Suprapubic skin (tissue), 4 donors: Measurements from ENCODE around the gene TNS2. TPM values are rescaled to one million over a fixed set of nuclear protein-coding genes. Genes with fewer than 3 reads are reported as not detected.
A peak's percentile ranks its signal among the peaks of the same experiment; 100 is the strongest.

ENCODE experiments used
- DNase-seq, 2 donors: peaks; one replicate each; pipeline ENCODE4 v3.0.0-alpha.2; 2019; ENCODE audit warnings: low spot score in 2 of 2
- H3K27ac ChIP-seq: fragments of 200-600 bp; sonication (generic); one replicate; pipeline ENCODE4 v1.5.1; 2019
- H3K27me3 ChIP-seq: fragments of 200-600 bp; sonication (generic); one replicate; pipeline ENCODE4 v1.5.1; 2019
- H3K36me3 ChIP-seq: fragments of 200-600 bp; sonication (generic); one replicate; pipeline ENCODE4 v1.5.1; 2019
- H3K4me1 ChIP-seq: fragments of 200-600 bp; sonication (generic); one replicate; pipeline ENCODE4 v1.5.1; 2019
- H3K4me3 ChIP-seq: fragments of 200-600 bp; sonication (generic); one replicate; pipeline ENCODE4 v1.5.1; 2019; ENCODE audit warnings: mild to moderate bottlenecking
- H3K9me3 ChIP-seq: fragments of 200-600 bp; sonication (generic); one replicate; pipeline ENCODE4 v1.5.1; 2019
- CTCF ChIP-seq, 2 donors: fragments of 200-600 bp in 1 of 2; fragments of 450-650 bp in 1 of 2; sonication (generic) in 1 of 2; IDR thresholded peaks; one replicate each; pipeline ENCODE4 v1.5.1; 2016 to 2019; ENCODE audit warnings: antibody characterized with exemption in 2 of 2, mild to moderate bottlenecking in 1 of 2, moderate library complexity in 1 of 2
- EP300 ChIP-seq: sonication (generic); formaldehyde crosslinking; IDR thresholded peaks from one replicate; pipeline ENCODE4 v1.6.1; 2017; ENCODE audit warnings: antibody characterized with exemption
- POLR2A ChIP-seq, 2 donors: fragments of 450-650 bp; IDR thresholded peaks; one replicate each; pipeline ENCODE4 v1.6.1; 2017; ENCODE audit warnings: antibody characterized with exemption in 2 of 2, mild to moderate bottlenecking in 2 of 2, moderate library complexity in 2 of 2
- POLR2AphosphoS5 ChIP-seq, 3 donors: sonication (generic); formaldehyde crosslinking; IDR thresholded peaks; one replicate each; pipeline ENCODE4 v1.6.1; 2017; ENCODE audit warnings: antibody characterized with exemption in 3 of 3
- WGBS: methylation state at CpG from one replicate; pipeline ENCODE4 v1.1.5; 2018; 5-methylcytosine and 5-hydroxymethylcytosine counted together
- total RNA-seq, 4 donors: library from RNA; depleted of rRNA; stranded (reverse); fragments of >200 nt; gene quantifications; one replicate each; pipeline ENCODE4 v1.1.0, GENCODE V29; 2016

Gene TNS2
- total RNA-seq, 4 donors from 2014 or later, result 22.8 to 122 (median 78.2) TPM

GRCh38 chr12:53048033-53048779 lies 1.7 kb upstream of the TNS2 start:
- TF ChIP-seq POLR2AphosphoS5 (IDR thresholded peaks at IDR 0.05) (peak in 1 of 3 donors; percentile 21), CTCF (IDR thresholded peaks at IDR 0.05) (no peak)
- WGBS, result 29% methylated on average over 9 of the region's 10 CpGs
- Histone ChIP-seq H3K9me3 (no peaks in the 10 kb centered on the region), H3K27ac (peak overlapping the region; percentile 99), H3K4me1 (peaks cover 83% of the 10 kb centered on the region), H3K27me3 (no peaks in the 10 kb centered on the region), H3K4me3 (peak overlapping the region; percentile 74), H3K36me3 (no peaks in the 10 kb centered on the region)
- no peak for DNase-seq

GRCh38 chr12:53048780-53049401 lies 974 bp upstream of the TNS2 start:
- Histone ChIP-seq H3K27ac (peak overlapping the region; percentile 99), H3K27me3 (no peaks in the 10 kb centered on the region), H3K4me1 (peaks cover 83% of the 10 kb centered on the region), H3K36me3 (no peaks in the 10 kb centered on the region), H3K4me3 (peak overlapping the region; percentile 74), H3K9me3 (no peaks in the 10 kb centered on the region)
- WGBS, result 12% methylated on average over 6 of the region's 6 CpGs
- no peak for TF ChIP-seq EP300
- TF ChIP-seq CTCF (IDR thresholded peaks at IDR 0.05), result no peak
- no peak for TF ChIP-seq POLR2AphosphoS5 (IDR thresholded peaks at IDR 0.05)
- TF ChIP-seq POLR2A (IDR thresholded peaks at IDR 0.05), result no peak
- DNase-seq, result peak in 1 of 2 donors; percentile 81

- H3K27me3 ChIP-seq, result no peaks in the 10 kb centered on the region
- H3K36me3 ChIP-seq, result peaks cover 4% of the 10 kb centered on the region
- no peak for DNase-seq
- no peak for TF ChIP-seq CTCF (IDR thresholded peaks at IDR 0.05)
- no peak for TF ChIP-seq POLR2A (IDR thresholded peaks at IDR 0.05)
- TF ChIP-seq POLR2AphosphoS5 (IDR thresholded peaks at IDR 0.05), result no peak
- TF ChIP-seq EP300, result no peak
- 57% methylated on average over 2 of the region's 2 CpGs for WGBS
- peak overlapping the region; percentile 99 for H3K27ac ChIP-seq
- H3K9me3 ChIP-seq, result no peaks in the 10 kb centered on the region
- H3K4me3 ChIP-seq, result peak overlapping the region; percentile 74
- peaks cover 78% of the 10 kb centered on the region for H3K4me1 ChIP-seq
These were observed 677 bp downstream of the TNS2 start for GRCh38 chr12:53050426-53051057.

- H3K9me3 ChIP-seq, result no peaks in the 10 kb centered on the region
- peak overlapping the region; percentile 99 for H3K27ac ChIP-seq
- DNase-seq, result peak in 1 of 2 donors; percentile 92
- 66% methylated on average over 7 of the region's 11 CpGs for WGBS
- peaks cover 8% of the 10 kb centered on the region for H3K36me3 ChIP-seq
- H3K4me1 ChIP-seq, result peaks cover 75% of the 10 kb centered on the region
- H3K4me3 ChIP-seq, result peak overlapping the region; percentile 74
- no peaks in the 10 kb centered on the region for H3K27me3 ChIP-seq
- TF ChIP-seq POLR2A (IDR thresholded peaks at IDR 0.05) (peak in 1 of 2 donors; percentile 64), CTCF (IDR thresholded peaks at IDR 0.05) (peak; percentile 20 to 44), EP300 (no peak), POLR2AphosphoS5 (IDR thresholded peaks at IDR 0.05) (peak in 2 of 3 donors; percentile 44 to 62)
These were observed 1.4 kb downstream of the TNS2 start for GRCh38 chr12:53051058-53051880.
